T47D (cell line): ENCODE data around the gene MAD1L1.

Experiments used
- DNase-seq, 2 experiments: peaks; one replicate each; pipeline versions ENCODE4 v3.0.0 to v3.0.0-alpha.2; 2011 to 2012; ENCODE audit warnings: low read depth in 1 of 2, low spot score in 1 of 2
- JUND ChIP-seq: IDR thresholded peaks from 2 replicates; pipeline ENCODE4 v1.6.1; 2012; ENCODE audit warnings: low read depth
- in situ Hi-C: cut with HindIII; loops from 2 replicates; pipeline ENCODE4 v1.10.0; 2016; ENCODE audit warnings: low sequenced_read_pairs, low pct_unique_long_range_greater_than_20kb

MAD1L1 gene

GRCh38 chr7:2049782-2050510 lies 182.8 kb downstream of the MAD1L1 start:
- in situ Hi-C loops, result no loop called here
- DNase-seq, result no peak
- no peak for TF ChIP-seq JUND

DNA sequence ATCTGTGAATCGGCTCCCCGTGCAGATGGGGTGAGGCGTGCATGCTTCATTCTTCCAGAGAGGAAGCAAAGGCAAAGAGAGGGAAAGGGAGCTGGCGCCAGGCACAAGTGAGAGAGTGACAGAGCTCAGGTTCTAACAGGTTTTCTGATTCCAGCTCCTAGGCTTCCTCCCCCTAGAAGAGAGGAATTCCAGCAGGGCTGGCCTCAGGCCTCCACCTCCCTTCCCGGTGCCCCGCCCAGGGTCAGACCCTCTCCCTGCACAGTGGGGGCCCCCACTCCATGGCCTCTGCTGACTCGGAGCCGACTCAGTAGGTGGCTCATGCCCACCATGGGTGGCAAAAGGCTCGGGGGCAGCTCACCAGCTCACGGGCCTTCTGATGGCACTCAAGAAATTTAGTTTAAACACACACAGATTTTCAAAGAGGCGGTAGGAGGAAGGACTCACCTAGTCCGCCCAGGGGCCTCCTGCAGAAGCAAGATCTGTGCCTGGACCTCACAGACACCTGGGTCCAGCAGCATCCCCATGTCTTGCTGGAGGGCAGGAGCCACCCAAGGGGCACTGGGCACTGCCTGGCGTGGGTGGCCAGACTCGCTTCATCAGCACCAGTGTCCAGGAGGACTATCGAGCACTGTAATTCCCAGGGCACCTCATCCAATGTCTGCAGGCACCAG lies 183.5 kb downstream of the MAD1L1 start:
- in situ Hi-C loops, result no loop called here
- DNase-seq, result no peak
- TF ChIP-seq JUND, result no peak

- in situ Hi-C loops, result no loop called here
These were observed 184.2 kb downstream of the MAD1L1 start for GRCh38 chr7:2048531-2048930.

GRCh38 chr7:2048006-2048405 lies 184.7 kb downstream of the MAD1L1 start:
- TF ChIP-seq JUND, result no peak
- in situ Hi-C loops, result no loop called here
- no peak for DNase-seq

More at GRCh38 chr7:2048531-2048930, 184.2 kb downstream of the MAD1L1 start:
- no peak for TF ChIP-seq JUND
- no peak for DNase-seq

DNA sequence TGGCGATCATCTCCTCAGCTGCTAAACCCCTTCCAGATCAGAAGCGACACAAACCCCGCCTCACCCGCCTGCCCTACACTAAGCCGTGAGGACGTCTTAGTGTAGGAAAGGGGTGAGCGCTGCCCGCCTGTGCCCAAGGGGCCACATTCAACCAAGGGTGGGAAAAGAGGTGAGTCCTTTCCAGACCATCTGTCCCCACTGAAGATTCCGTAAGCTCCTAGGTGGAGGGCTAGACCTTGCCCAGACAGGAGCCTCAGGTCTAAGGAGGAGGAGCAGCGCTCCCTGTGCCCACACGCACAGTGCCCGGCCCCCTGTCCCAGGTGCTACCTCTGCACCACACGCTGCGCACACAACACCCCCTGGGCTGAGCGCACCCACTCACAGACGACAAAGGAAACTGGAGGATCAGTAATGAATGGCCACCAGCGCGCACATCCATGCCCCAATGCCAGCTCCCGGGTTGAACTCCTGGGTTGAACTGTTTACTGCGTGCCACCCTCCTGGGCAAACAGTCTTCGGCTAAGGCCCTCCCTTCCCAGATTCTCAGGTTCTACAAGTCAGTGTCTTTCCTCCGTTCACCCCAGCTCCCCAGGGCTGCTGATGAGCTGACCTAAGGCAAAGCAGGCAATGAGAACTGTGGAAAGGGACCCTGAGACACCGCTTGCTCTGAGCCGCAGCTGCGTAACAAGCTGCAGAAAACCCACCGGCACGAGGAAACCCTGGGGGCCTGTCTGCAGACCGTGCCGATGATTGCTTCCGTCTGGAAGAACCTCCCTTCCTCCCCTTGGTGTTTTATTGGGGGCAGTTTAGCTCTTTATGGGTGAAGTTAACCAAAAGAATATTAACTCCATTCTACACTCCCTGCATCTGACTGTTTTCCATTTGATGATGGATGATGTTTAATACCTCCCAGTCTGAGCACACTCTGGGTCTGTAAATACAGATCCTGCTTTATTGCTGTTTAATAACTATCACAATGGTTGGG lies 185.9 kb downstream of the MAD1L1 start:
- in situ Hi-C loops, result no loop called here
- no peak for DNase-seq
- no peak for TF ChIP-seq JUND

- in situ Hi-C loops, result no loop called here
These were observed 187.0 kb downstream of the MAD1L1 start for GRCh38 chr7:2045559-2046405.

DNA sequence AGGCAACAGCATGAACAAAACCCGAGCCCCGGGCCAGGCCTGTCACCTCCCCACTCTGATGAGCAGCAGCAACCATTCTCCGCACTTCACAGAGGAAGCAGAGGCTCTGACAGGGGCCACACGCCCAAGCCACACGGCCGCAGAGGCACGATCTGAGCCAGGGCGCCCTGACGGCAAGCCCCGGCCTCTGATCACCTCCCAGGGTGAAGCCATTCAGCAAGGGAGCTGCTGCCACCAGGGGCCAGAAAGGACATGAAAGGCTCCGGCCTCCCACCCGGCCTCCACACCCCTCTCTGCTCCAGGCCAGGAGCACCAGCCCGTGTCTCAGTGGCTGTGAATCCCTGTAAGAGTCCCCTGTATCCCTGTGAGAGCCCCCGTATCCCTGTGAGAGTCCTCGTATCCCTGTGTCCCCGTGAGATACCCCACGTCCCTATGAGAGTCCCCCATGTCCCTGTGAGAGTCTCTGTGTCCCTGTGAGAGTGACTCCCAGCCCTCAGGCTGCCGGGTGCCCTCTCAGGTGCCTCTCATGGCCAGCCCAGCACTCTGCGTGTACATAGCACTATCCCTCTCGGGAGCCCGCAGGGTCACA lies 187.8 kb downstream of the MAD1L1 start:
- no peak for TF ChIP-seq JUND
- in situ Hi-C loops, result no loop called here
- DNase-seq, result no peak

More at GRCh38 chr7:2045559-2046405, 187.0 kb downstream of the MAD1L1 start:
- DNase-seq, result no peak
- no peak for TF ChIP-seq JUND

GRCh38 chr7:2044311-2044882 lies 188.3 kb downstream of the MAD1L1 start:
- in situ Hi-C loops, result no loop called here
- TF ChIP-seq JUND, result no peak
- DNase-seq, result no peak

DNA sequence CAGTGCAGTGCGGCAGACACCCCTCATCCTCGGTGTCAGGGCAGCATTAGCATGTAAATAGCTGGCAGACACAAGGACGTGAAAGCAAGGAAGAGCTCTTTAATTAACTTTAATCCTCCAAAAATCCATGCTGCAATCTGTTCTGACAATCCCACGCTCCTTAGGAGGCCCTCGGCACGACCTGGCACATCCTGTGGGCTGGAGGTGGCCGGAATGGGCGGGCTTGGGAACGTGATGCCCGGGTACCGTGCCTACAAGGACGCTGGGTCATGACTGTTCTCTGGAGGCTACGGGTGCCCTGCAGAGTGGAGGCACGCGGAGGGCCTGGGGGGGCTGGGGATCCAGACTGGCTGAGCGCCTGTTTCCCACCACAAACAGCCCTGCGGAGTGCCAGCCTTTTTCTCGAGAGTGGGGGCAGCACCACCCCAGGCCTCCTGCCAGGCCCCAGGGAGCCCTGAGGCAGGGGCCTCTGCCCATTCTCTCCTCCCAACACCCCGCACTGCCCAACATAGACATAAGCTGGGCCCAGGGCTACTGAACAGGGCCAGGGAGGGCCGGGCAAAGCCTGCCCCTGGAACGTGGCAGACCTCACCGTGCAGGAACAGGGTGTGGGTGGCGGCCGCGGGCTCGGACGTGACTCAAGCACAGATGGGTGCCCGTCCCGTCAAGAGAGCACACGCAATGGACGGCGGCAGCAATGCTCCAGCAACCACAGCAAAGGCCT lies 189.3 kb downstream of the MAD1L1 start:
- no peak for DNase-seq
- TF ChIP-seq JUND, result no peak
- in situ Hi-C loops, result no loop called here

DNA sequence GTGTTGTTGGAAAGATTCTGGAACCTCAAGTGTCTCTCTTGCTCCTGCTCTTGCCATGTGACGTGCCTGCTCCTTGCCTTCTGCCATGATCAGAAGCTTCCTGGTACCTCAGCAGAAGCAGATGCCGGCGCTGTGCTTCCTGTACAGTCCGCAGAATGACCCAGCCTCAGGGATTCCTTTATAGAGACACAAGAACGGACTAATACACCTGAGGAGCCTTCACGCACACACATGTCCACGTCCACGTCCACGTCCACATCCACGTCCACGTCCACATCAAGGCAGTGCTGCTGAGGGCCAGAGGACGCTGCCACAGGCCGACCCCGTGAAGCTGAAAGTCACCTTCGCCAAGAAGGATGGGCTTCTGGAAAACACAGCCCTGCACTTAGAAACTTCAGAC lies 190.1 kb downstream of the MAD1L1 start:
- in situ Hi-C loops, result no loop called here

More for the DNA sequence above, 190.1 kb downstream of the MAD1L1 start:
- TF ChIP-seq JUND, result no peak
- DNase-seq, result no peak
